HG03558 (cell line): ENCODE measurements around the gene SSH3.

ENCODE experiments used
- ATAC-seq: cut with Tn5 transposase; IDR thresholded peaks from one replicate; pipeline ENCODE4 v1.9.1; 2021; ENCODE audit warnings: moderate number of reproducible peaks; ENCODE audit not compliant: unreplicated experiment; ENCODE audit errors: extremely low read depth

Gene SSH3

DNA sequence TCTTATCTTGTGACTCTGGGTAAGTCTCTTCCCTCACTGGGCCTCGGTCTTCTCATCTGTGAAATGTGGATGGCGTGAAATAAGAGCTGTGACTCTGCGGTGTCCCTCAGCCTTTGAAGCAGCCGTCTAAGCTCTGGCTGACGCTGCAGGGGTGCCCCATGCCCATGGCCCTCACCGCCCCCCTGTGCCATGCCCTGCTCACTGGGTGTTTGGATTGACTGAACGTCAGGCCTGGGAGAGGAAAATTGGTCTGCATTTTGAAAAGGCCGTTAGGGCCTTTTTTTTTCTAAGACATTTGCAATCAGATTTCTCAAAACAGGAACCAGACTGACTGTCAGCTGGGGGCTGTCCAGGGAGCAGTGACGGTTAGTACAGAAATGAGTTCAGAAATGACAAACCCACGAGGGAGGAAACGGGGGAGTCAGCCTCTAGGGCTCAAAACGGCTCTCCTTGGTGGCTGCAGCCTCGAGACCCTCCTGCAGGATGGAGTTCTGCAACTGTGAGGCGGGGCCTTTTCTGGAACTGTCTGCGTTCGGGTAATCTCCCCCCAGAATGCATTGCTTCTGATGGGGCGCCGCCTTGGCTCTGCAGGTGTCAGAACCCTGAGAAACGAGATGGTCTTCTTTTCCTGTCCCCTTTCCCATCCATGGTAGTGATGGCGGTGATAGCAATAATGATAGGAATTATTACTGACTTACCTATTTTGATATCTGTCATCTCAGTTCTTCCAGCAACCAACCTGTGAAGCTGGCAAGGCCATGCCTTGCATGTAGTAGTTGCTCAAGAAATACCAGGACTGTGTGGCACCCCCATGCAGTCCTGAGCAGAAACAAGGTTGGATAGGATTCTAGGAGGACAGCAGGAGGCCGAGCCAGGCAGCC is 35.0 kb upstream of the SSH3 start:
- ATAC-seq = no peak

DNA sequence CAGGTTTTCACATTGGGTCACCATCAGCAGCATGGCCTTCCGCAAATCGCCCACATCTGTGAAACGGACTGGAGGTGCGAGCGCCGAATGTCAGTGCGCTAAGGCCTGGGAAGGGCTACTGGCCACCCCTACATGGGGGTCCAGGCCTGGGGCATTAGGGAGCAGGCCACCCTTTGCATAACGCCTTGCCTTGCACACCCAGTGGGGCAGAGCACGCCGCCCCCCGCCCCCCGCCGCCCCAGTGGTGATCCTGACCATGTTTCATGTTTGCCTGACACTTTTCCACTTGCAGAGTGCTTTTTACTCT is 34.4 kb upstream of the SSH3 start:
- no peak for ATAC-seq

DNA sequence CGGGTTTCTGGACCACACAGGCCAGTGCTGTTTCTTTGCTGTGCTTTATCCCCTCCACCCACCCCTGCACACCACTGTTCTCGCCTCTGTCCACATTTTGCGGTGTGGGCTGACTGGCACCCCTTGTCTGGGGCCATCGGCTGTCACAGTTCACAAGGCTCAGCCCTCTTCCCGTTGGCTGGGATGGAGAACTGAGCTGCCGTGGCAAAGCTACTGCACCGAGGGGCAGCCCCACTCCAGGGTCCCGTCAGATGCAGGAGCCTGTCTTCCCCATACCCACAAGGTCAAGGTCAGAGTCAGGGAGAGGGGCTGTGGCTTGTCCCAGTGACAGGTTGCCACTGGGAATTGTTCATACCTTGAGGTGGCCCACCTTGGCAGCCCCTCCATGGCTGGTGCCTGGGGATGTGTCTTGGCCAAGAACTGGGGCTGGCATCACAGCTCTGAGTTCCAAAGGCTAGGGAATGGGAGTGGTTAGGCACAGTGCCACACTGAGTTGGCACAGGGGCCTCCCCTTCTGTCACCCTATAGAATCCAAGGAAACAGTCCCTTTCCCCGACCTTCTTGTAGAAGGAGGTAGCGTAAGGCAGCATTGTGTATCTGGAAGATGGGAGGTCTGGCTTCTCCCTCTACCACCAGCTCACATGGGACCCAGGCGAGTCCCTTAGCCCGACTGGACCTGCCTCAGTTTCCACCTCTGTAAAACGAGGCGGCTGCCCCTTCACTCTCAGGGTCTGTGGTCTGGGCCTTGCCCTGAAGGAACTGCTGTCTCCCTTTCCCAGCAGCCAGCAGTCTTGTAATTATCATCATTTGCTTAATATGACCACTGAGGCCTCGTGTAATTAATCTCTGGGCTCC is 33.7 kb upstream of the SSH3 start:
- no peak for ATAC-seq

DNA sequence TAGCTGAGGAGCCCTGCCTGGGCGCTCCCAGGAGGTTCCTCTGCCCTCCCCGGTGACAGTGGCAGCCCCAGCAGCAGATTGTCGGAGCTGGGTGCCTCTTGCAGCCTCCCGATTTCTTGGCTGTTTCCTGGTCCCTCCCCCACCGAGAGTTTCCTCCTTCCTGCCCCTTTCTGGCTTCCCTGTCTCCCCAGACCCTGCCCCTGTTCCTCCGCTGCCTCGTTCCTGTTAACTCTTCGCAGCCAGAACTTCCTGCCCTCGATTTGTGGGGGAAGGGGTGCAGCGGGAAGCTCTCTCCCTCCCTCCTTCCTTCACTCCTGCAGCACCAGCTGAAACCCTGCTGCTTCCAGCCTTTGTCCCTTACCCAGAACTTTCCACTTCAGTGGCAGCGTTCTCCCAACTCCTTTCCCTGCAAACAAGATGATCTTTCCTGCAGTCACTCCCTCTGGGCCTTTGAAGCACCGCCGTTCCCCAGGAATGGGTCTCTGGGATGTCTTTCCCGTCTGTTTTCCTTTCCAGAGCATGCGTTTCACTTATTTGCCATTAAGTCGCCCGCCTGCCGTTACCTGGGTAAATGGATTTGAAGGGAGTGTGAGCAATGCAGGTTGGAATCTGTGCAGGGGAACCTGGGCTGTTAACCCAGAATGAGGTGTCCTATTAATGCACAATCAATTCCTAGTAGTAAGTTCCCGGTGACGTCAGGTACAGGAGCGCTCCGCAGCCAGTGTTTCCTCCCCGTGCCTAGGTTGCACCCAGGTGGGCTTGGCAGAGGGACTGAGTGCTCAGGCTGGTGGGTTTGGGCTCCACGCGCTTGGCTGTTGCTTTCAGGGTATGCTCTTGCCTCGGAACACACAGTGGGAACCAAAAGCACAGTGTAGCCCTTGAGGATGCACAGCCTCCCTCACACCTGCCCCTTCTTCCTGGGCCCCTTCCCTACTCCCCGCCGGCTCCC is 32.8 kb upstream of the SSH3 start:
- no peak for ATAC-seq

DNA sequence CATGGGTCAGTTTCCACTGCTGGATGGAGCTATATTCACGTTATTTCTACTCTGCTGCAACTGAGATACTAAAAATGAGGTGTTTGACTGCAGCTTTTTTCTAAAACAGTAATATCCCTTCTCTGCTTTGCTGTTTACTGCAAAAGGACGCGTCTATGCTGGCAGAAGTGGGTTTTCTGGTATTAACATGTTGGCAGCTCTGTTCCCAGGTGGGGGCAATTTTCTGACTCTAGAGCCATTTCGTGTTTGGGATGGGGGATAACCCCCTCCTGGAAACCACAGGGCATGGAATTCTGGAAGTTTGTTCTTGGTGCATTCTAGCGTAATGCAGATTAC is 32.2 kb upstream of the SSH3 start:
- no peak for ATAC-seq

DNA sequence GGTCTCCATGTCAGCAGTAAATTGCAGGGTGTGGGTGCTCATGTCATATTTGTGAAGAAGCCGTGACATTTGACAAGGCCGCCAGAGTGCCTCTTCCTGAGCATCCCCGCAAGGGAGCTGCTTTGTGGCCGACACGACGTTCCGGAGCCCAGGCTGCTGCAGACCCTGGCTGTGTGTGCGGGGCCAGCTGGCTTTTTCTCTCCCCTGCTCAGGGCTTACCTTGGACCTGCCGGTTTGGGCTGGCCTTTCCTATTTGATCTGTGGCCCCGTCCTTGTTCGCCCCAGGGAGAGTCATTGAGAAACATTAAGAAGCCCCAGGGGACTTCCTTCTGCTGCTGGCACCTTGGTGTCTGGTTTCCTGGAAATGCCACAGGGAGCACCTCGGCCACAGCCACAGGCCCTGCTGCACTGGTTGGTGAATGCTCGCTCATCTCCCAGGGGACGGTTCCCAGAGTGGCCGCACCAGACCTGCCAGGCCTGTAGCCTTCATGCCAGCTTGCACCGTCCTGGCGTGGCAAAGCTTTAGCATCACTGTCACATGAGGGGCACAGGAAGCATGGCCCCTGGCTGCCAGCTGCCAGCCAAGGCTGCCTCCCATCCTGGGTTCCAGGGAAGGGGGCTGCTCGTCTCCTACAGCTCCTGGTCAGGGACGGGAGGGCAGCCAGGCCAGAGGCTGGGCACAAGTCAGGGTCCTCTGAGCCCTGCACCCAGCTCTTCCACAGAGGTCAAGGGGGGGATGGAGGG is 31.6 kb upstream of the SSH3 start:
- no peak for ATAC-seq

DNA sequence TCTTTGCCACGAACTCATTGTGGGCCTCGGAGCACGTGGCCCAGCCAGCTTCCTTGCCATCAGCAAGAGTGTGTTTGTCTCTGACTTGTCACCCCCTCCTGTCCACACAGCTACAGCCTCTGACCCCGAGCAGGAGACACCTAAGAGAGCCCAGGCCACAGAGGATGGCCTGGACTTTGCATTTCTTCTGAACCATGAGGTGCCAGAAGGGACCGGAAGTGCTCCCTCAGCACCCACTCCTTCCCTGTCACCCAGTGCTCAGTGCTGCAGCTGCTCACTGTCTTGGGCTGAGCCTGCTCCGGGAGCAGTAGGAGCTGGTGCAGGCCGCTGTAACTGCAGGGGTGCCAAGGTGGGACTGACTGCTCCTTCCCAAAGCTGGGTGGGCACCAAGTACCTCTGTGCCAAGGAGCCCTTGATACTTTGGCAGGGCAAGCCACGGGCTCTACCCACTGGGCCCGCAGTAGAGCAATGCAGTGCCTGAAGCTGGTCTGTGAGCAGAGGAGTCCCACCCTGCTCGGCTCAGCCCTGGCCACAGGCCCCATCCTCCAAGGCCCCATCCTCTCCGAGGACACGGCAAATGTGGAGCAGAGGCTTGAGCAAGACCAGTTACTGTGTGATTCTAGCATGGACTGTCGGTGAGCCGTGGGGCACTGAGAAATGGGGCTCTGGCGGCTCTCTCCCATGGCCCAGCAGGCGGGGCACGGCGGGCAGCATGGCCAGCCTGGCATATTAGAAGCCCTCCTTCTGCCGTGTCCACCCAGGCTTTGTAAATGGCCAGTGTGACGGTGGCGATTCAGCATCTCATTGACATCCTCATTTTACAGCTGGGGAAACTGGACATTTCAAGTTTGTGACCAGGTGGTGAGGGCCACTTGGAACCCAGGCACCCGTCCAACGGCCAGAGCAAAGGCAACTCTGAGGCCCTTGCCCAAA is 30.7 kb upstream of the SSH3 start:
- ATAC-seq = no peak

DNA sequence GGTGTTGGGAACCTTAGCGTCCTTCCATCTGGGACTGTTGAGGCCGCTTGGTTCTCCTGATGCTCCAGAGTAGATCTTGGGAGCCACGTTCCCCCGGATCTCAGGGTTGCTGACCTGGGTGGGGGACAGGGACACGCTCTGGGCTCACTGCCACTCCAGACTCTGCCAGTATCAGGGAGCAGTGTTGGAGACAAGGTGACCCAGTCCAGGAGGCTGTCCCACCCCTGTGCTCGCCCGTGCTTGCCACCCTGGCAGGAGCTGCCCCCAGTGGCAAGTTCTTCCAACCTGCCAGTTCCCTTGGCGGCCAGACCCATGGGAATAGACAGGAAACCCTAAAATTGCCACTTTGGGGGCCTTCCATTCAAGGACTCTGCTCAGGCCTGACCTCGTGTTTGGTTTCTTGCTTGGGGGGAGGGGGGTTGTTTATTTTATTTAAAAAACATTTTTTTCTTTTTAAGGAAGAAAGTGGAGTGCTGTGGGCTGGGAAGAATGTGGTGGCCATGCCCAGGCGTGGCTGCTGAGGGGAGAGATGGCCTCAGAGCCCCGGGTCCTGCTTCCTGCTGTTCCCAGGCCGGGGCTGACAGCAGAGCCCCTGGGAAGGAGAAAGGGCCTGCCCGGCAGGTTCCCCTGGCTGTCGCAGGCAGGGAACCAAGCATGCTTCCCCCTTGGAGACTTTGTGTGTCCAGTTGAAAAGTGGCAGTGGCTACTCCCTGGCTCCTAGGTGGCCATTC is 29.9 kb upstream of the SSH3 start:
- ATAC-seq = no peak

DNA sequence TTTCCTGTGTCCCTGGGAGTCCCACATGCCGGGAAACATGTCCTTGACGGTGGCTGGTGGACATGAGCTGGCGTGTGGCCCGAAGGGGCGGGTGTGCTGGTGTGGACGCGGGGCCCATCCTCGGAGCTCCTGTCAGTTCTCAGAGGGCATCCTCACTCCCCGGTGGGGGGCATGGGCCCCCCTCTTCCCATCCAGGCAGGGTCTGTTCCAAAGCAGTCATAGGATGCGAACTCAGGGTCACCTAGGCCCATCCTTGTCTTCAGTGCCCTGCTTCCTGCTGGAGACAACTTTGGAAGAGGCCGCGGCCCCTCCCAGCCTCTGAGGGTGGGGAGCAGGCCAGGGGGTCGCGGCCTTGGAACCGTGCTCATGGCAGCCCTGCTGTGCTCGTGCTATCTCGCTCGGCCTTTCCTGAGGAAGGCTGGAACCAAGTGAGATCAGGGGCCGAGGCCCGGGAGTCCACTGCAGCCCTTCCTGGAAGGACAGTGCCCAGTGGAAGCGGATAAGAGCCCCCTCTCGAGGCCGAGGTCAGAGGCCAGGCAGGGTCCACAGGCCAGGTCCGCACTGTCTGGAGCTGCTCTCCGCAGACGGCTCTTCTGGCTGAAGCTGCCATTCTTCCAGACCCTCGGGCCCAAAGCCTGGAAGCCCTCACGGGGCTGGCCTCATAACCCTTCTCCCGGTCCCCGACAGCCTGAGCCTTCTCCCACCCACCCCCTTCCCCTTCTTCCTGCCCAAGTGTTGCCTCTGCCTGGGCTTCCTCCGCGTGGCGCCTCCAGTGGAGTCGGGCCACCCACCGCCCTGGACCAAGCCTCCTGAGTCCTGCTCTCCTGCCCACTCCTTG is 28.3 kb upstream of the SSH3 start:
- ATAC-seq = no peak

DNA sequence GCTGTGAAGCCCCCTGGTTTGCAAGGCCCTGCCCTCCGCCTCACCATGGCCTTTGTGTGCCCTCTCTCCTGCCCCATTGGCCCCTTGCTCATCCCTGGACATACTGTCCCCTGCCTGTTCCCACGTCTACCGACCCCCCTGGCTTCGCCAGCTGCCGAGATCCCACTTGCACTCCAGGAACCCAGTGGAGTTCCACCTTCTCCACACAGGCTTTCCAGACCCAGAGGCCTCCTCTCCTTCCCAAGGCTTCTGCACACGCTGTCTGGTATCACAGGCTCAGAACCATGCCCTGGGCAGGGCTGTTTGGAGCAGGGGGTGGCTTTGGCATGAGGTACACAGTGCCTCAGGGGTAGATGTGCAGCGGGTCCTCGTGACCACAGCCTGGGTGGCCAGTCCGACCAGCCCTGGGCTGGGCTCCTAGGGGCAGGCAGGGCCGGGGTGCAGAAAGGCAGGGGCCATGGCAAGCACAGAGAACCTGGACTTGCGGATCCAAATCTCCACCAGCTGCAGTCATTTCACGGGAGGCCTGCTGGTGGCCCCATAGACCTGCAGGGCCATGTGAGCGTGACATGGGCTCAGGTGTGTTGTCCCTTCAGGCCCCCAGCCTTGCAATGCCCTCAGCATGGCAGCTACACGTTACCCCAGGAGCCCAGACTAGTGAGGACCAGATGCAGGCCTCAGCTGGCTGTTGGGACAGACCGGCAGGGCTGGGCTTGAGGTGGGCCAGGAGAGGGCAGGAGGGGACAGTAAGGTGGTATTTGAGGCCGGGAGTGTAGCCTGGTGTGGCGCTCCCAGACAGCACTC is 27.5 kb upstream of the SSH3 start:
- no peak for ATAC-seq

DNA sequence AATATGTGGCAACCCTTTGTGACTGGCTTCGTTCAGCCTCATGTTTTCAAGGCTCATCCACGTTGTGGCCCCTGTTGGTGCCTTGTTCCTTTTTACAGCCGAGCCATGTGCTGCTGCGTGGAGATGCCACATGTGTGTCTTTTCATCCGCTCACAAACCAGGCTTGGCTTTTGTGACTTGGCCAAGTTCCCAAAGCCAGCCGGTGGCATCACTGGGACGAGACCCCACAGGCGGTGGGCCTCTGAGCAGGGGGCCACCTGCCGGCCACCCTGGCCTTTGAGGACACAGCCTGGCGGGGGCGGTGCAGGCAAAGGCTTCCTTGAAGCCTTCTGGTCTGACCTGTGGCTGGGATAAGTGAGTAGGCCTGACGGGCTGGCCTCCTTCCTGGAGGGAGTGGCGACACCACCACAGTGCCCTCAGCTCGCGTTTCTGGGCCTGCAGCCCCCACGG is 26.5 kb upstream of the SSH3 start:
- ATAC-seq = no peak

DNA sequence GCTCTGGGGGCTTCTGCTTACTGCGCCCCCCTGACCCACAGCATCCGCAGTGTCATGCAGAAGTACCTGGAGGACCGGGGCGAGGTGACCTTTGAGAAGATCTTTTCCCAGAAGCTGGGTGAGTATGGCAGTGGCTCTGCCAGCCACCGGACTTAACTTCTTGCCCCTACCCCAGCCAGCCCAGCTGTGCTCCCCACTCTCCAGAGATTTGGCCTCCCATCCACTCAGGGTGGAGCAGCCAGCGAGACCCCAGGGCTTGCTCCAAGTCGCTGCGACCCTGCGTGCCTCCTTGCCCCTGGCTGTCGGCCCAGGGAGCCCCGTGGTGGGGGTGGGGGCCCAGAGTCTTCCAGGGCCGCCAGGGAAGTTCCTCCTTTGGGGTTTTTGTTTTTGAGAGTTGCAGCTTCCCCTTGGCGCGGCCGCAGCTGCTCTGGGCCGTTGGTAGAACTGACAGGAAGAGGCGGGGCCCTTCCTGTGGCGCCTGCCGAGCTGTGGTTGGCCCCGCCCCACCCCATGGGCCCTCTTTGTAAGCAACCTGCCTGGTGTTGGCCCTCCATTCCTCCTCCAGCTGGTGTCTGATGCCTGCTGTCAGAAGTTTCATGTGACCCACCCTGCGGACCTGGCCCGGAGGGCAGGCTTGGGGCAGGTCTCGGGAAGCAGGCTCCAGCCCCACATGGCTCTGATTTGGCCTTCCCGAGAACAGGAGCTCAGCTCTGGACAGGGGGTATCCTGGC is 25.9 kb upstream of the SSH3 start:
- ATAC-seq = no peak

DNA sequence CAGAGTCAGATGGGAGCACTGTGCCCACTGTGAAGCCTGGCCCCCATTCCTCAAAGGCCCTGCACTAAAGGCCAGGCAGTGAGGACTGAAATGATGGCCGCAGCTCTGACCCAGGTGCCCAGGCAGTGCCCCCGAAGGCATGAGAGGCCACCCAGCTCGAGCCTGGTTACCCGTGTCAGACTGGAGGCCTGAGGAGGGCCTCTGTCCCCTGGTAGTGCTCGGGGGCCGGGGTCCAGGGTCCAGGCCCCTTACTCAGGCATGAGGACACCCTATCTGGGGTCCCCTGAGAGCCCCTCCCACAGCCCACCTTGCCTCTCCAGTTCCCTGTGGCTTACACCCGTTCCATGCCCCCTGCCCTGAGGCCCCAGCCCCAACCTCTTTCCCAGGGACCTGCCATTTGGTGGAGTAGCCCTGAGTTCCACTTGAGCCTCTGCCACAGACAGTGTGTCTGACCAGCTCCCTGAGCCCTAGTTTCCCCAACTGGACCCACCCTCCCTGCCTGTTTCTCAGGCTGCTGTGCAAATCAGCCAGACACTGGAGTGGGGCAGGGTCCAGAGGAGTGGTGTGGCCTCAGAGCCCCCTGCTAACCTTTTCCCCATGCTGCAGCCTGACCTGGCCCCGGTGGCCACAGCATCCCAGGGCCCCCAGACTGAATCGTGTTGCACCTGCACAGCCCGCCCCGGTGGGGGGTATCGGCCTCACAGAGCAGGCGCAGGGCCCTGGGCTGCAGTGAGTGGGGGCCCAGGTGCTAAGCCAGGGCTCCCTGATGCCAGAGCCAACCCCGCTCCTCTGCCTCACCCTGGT is 25.0 kb upstream of the SSH3 start:
- no peak for ATAC-seq

DNA sequence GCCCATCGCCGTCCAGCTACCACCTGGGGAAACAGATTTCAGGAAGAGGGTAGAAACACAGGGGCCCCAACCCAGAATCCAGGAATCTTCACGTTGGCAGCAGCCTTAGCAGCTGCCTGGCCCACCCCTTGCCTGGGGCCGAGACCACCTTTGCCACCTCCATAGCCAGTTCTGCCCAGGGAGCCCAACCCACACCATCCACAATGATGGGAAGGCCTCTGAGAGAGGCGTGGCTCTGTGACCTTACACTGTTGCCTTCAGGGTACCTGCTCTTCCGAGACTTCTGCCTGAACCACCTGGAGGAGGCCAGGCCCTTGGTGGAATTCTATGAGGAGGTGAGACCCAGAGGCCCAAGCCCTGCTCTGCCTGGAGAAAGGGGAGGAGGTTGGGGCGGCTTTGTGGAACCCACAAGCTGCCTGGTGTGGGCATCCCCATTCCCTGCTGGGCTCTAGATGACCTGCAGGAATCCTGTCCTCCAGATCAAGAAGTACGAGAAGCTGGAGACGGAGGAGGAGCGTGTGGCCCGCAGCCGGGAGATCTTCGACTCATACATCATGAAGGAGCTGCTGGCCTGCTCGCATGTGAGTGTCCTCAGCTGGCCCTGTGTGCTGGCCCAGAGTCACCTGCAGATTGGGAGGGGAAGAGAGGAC is 24.3 kb upstream of the SSH3 start:
- no peak for ATAC-seq
